22Rv1 (cell line): ENCODE measurements around the gene PFKL.

Experiments used
- CTCF ChIP-seq: fragments of 450-650 bp; IDR thresholded peaks from 2 replicates; pipeline ENCODE4 v1.5.1; 2017; ENCODE audit warnings: mild to moderate bottlenecking
- ZFX ChIP-seq: fragments of 450-650 bp; IDR thresholded peaks from 2 replicates; pipeline ENCODE4 v1.6.1; 2017; ENCODE audit warnings: antibody characterized with exemption, borderline replicate concordance

GRCh38 chr21:44292812-44293195 is 7.0 kb upstream of the PFKL start:
- TF ChIP-seq CTCF = no peak
- TF ChIP-seq ZFX = no peak
